Loucy (cell line): Measurements from ENCODE around the gene CTDSPL.

Experiments used
- H2AFZ ChIP-seq: fragments of 200-600 bp; sonication (generic); 2 replicates; pipeline ENCODE4 v1.6.0; 2016; ENCODE audit warnings: antibody characterized with exemption, mild to moderate bottlenecking, low read length, moderate library complexity
- H3F3A ChIP-seq: fragments of 200-600 bp; 2 replicates; pipeline ENCODE4 v1.6.0; 2016; ENCODE audit warnings: antibody characterized with exemption, low read depth, mild to moderate bottlenecking
- H3K27me3 ChIP-seq: fragments of 200-600 bp; sonication (generic); 2 replicates; pipeline ENCODE4 v1.6.1; 2014; ENCODE audit warnings: low read length, mild to moderate bottlenecking; ENCODE audit not compliant: insufficient read depth, poor library complexity, severe bottlenecking
- H3K36me3 ChIP-seq: fragments of 200-600 bp; sonication (generic); 2 replicates; pipeline ENCODE4 v1.6.1; 2016; ENCODE audit warnings: low read length; ENCODE audit not compliant: insufficient read depth
- H3K4me1 ChIP-seq: fragments of 200-600 bp; sonication (generic); 2 replicates; pipeline ENCODE4 v1.5.1; 2014; ENCODE audit warnings: low read length, mild to moderate bottlenecking; ENCODE audit not compliant: insufficient read depth, poor library complexity, severe bottlenecking
- H3K4me2 ChIP-seq: fragments of 200-600 bp; sonication (generic); 2 replicates; pipeline ENCODE4 v1.6.0; 2014; ENCODE audit warnings: antibody characterized with exemption, low read length, low read depth, mild to moderate bottlenecking; ENCODE audit not compliant: poor library complexity, severe bottlenecking
- H3K4me3 ChIP-seq: fragments of 200-600 bp; sonication (generic); 2 replicates; pipeline ENCODE4 v1.5.1; 2014; ENCODE audit warnings: low read length, mild to moderate bottlenecking, mixed read lengths; ENCODE audit not compliant: poor library complexity, severe bottlenecking
- H3K79me2 ChIP-seq: fragments of 200-600 bp; sonication (generic); 2 replicates; pipeline ENCODE4 v1.6.1; 2014; ENCODE audit warnings: low read length; ENCODE audit not compliant: insufficient read depth
- H3K9ac ChIP-seq: fragments of 200-600 bp; sonication (generic); 2 replicates; pipeline ENCODE4 v1.6.0; 2014; ENCODE audit warnings: mild to moderate bottlenecking, low read depth, low read length, moderate library complexity; ENCODE audit not compliant: poor library complexity, severe bottlenecking
- H3K9me2 ChIP-seq: fragments of 200-600 bp; sonication (generic); replicated peaks from 2 replicates; pipeline ENCODE4 v1.6.1; 2016; ENCODE audit warnings: low read depth, low read length, mixed read lengths
- H3K9me3 ChIP-seq: fragments of 200-600 bp; sonication (generic); 2 replicates; pipeline ENCODE4 v1.6.1; 2014; ENCODE audit warnings: mild to moderate bottlenecking, antibody characterized with exemption, low read length, low read depth; ENCODE audit not compliant: insufficient read depth
- H4K20me1 ChIP-seq: fragments of 200-600 bp; sonication (generic); 2 replicates; pipeline ENCODE4 v1.6.0; 2014; ENCODE audit warnings: antibody characterized with exemption, low read length, mild to moderate bottlenecking; ENCODE audit not compliant: insufficient read depth, poor library complexity, severe bottlenecking
- CTCF ChIP-seq: fragments of 200-600 bp; sonication (generic); conservative IDR thresholded peaks from 2 replicates; pipeline ENCODE4 v1.5.1; 2014; ENCODE audit warnings: mild to moderate bottlenecking, antibody characterized with exemption, low read length
- EZH2phosphoT487 ChIP-seq: fragments of 200-600 bp; IDR thresholded peaks from 2 replicates; pipeline ENCODE4 v1.6.1; 2018; ENCODE audit warnings: antibody characterized with exemption, mild to moderate bottlenecking, moderate library complexity, borderline replicate concordance

Gene CTDSPL

DNA sequence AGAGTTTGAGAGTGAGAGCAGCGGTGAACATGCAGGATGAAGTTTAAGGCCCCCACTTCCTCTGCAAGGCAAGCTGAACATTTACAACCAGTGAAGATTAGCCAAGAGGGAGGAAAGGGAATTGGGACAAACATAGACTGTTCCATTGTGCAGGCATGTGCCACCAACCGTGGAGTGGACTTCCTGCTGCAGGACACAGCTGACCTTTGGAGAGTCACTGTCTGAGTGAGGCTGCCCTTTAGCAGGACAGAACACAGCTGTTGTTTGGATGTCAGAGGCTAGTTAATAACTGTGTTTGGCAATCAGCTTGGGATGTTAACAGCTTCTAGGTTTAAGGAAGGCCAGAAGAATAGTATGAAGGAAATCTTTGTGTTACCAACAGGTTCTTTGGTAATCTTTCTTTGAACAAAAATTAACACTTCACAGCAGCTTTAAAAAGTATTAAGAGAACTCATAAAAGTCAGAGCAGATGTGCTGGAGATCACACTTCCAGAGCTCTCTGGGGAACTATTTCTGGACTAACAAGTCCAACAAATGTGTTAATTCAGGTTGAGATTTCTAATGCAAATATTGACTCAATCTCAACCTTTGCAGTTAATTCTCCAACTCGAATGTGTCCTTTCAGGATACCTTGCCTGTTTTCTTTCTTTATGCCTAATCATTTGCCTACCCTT lies 31.4 kb downstream of the CTDSPL start:
- H3K9me3 ChIP-seq: no peaks in the 10 kb centered on the region
- H4K20me1 ChIP-seq: no peaks in the 10 kb centered on the region
- peak overlapping the region; percentile 60 for H3K4me2 ChIP-seq
- H3K9me2 ChIP-seq: no peaks in the 10 kb centered on the region
- no peaks in the 10 kb centered on the region for H3F3A ChIP-seq
- no peak overlapping the region for H3K4me3 ChIP-seq
- TF ChIP-seq EZH2phosphoT487 (no peak), CTCF (no peak)
- no peaks in the 10 kb centered on the region for H3K27me3 ChIP-seq
- peak overlapping the region; percentile 22; the same call in 1 of the 2 replicates for H2AFZ ChIP-seq
- peak overlapping the region; percentile 47 for H3K9ac ChIP-seq
- H3K4me1 ChIP-seq: peaks cover 46% of the 10 kb centered on the region
- no peaks in the 10 kb centered on the region for H3K79me2 ChIP-seq
- H3K36me3 ChIP-seq: no peaks in the 10 kb centered on the region

GRCh38 chr3:37896827-37897226 lies 35.1 kb downstream of the CTDSPL start:
- no peaks in the 10 kb centered on the region for H3K27me3 ChIP-seq
- no peaks in the 10 kb centered on the region for H4K20me1 ChIP-seq
- no peak overlapping the region for H3K4me3 ChIP-seq
- H3K36me3 ChIP-seq: no peaks in the 10 kb centered on the region
- H3K9me2 ChIP-seq: no peaks in the 10 kb centered on the region
- H2AFZ ChIP-seq: no peak overlapping the region
- H3K9me3 ChIP-seq: no peaks in the 10 kb centered on the region
- no peaks in the 10 kb centered on the region for H3K79me2 ChIP-seq
- peaks cover 66% of the 10 kb centered on the region for H3K4me1 ChIP-seq
- H3K9ac ChIP-seq: no peak overlapping the region
- TF ChIP-seq CTCF (no peak), EZH2phosphoT487 (no peak)
- no peak overlapping the region for H3K4me2 ChIP-seq
- no peaks in the 10 kb centered on the region for H3F3A ChIP-seq

GRCh38 chr3:37897763-37898162 lies 36.1 kb downstream of the CTDSPL start:
- H2AFZ ChIP-seq: no peak overlapping the region
- H3K9me2 ChIP-seq: no peaks in the 10 kb centered on the region
- H3K4me3 ChIP-seq: no peak overlapping the region
- H3K4me1 ChIP-seq: peaks cover 68% of the 10 kb centered on the region
- H3K36me3 ChIP-seq: no peaks in the 10 kb centered on the region
- no peak overlapping the region for H3K4me2 ChIP-seq
- H3F3A ChIP-seq: no peaks in the 10 kb centered on the region
- TF ChIP-seq CTCF: no peak
- TF ChIP-seq EZH2phosphoT487: no peak
- no peaks in the 10 kb centered on the region for H3K27me3 ChIP-seq
- no peaks in the 10 kb centered on the region for H3K9me3 ChIP-seq
- H4K20me1 ChIP-seq: no peaks in the 10 kb centered on the region
- no peak overlapping the region for H3K9ac ChIP-seq
- H3K79me2 ChIP-seq: no peaks in the 10 kb centered on the region
